COLO668 (cell line): ENCODE results near the gene PCDHGA4.
"Not testable (repeated sequence)": the region's sequence is repeated elsewhere in the genome, so short reads cannot be mapped to it uniquely, and the experiment has no call there.

ENCODE experiments used
- DNase-seq: peaks from one replicate; lab custom pipeline; 2025; ENCODE audit not compliant: unreplicated experiment; lab: John Stamatoyannopoulos, UW

The PCDHGA4 gene

GRCh38 chr5:141354900-141355469 is at the start of gene PCDHGA4:
Gene PCDHGA4, plus strand, starts transcription at chr5:141355021. Its CDS starts 87 bp downstream, at chr5:141355108.
- DNase-seq = no peak

DNA sequence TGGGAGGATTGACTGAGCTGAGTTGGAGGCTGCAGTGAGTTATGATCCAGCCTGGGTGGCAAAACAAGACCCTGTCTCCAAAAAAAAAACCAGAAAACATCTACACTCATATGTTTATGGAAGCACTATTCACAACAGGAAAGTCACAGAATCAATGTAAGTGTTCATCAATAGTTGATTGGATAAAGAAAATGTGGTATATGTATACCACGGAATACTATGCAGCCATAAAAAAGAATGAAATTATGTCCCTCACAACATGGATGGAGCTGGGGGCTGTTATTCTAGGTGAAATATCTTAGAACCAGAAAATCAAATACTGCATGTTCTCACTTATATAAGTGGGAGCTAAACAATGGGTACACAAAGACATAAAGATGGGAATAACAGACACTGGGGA is 48.2 kb upstream of the PCDHGA4 start:
- DNase-seq = no peak

DNA sequence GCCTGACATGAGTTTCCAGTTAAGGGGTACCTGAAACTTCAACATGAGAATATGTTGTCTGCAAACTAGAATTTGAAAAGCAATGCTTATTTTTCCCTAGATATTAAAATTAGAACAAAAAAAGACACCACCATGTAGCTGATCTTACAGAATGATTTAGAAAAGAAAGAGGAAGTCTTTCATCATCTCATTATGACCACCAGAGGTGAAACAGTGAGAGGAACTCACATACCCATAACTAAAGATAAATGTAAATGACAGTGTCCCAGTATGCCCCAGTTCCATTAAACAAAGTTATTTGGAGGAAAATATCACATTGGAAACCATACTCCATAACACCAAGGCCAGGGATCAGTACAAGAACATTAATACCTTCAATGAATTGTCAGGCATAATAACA is 41.1 kb upstream of the PCDHGA4 start:
- DNase-seq = no peak

- not testable (repeated sequence) for DNase-seq
Measured at GRCh38 chr5:141316963-141317362, 37.9 kb upstream of the PCDHGA4 start.

GRCh38 chr5:141319202-141319601 is 35.6 kb upstream of the PCDHGA4 start:
- no peak for DNase-seq

GRCh38 chr5:141319699-141320098 is 35.1 kb upstream of the PCDHGA4 start:
- no peak for DNase-seq

- peak; percentile 87 for DNase-seq
Measured at GRCh38 chr5:141320225-141321169, 34.3 kb upstream of the PCDHGA4 start, which contains the start of gene TAF7. Gene TAF7, minus strand, starts transcription at chr5:141320784. Its CDS starts 740 bp downstream, at chr5:141320044.

GRCh38 chr5:141322261-141322660 is 32.6 kb upstream of the PCDHGA4 start:
- DNase-seq = no peak

DNA sequence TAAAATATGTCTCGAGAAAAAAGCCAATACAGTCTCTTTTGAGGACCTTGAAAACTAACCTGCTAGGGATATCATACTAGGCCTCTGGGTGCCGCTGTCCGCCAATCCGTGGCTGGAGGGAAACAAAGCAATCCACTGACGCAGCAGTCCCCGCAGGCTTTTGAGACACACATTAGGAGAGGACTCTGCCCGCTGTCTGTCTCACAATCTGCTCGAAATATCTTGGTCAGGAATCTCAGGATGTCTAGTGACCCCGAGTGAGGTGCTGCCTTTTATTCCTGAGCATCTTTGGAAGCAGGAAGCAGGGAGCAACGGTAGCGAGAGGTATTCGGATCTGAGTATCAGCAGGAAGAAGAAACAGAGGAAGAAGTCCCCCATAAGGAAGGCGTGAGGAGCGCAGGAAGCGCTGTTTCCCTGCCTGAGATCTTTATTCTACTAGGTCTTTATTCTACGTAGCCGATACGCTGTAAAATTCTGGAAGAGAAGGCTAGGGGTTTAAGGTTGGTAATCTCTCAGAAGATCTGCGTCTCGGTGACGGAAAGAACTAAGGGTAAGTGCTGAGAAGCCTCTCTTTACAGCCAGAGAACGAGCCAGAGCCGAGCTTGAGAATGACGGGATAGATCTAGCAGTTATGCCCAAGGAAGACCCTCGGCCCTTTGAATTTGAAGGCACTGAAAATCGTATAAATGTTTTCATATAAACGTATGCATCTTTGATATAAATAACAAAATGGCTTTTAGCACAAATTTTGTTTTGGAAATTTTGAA is 28.6 kb upstream of the PCDHGA4 start:
- peak; percentile 1 for DNase-seq

DNA sequence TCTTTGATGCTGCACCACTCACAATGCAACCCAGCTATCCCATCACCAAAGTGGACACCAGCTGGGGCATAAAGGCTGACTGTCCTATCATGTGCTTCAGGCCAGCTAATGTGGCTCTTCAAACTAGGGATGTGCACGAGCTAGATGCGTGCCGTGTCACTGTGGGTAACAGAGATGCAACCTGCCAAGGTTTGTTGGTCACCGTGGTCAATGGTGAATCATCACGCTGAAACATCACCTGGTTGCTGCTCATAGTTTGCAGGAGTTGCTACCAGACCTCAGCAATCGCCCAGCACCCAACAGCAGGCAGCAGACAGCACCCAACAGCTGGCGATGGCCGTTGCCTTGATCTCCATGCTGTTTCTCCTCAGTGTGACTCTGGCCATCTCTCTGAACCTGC is 26.6 kb upstream of the PCDHGA4 start:
- no peak for DNase-seq

DNA sequence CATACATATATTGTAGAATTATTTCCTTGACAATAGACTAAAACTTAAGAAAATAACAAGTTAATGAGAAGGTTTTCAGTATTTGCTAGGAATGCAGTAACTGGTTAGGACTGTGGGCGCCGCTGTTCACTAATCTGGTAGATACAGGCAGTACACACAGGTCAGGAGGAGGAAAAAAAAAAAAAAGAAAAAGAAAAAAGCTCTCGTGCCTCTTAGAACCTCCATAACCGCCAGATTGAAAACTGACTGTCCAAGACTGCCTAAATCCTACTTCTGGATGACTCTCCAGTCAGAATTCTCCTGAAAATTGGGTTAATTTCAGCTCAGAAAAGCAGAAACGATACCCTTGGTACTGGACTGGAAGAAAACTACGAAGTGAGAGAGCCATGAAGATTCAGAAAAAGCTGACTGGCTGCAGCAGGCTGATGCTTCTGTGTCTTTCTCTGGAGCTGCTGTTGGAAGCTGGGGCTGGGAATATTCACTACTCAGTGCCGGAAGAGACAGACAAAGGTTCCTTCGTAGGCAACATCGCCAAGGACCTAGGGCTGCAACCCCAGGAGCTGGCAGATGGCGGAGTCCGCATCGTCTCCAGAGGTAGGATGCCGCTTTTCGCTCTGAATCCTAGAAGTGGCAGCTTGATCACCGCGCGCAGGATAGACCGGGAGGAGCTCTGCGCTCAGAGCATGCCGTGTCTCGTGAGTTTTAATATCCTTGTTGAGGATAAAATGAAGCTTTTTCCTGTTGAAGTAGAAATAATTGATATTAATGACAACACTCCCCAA is 24.3 kb upstream of the PCDHGA4 start, which contains the start of gene PCDHGA1:
Gene PCDHGA1, plus strand, starts transcription at position 216 of the 782 bp plus-strand sequence.
- peak; percentile 40 for DNase-seq

DNA sequence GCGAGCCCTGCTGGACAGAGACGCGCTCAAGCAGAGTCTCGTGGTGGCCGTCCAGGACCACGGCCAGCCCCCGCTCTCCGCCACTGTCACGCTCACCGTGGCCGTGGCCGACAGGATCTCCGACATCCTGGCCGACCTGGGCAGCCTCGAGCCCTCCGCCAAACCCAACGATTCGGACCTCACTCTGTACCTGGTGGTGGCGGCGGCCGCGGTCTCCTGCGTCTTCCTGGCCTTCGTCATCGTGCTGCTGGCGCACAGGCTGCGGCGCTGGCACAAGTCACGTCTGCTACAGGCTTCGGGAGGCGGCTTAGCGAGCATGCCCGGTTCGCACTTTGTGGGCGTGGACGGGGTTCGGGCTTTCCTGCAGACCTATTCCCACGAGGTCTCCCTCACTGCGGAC is 22.2 kb upstream of the PCDHGA4 start:
- DNase-seq = not testable (repeated sequence)

- DNase-seq = no peak
Measured at GRCh38 chr5:141338538-141339306, 16.1 kb upstream of the PCDHGA4 start, which contains the start of gene PCDHGA2. Gene PCDHGA2, plus strand, starts transcription at chr5:141338760.

- not testable (repeated sequence) for DNase-seq
Measured at GRCh38 chr5:141340781-141341354, 14.0 kb upstream of the PCDHGA4 start.

- DNase-seq = no peak
Measured at GRCh38 chr5:141342773-141343172, 12.0 kb upstream of the PCDHGA4 start.

GRCh38 chr5:141343242-141343952 is 11.4 kb upstream of the PCDHGA4 start, which contains the start of gene PCDHGA3:
Gene PCDHGA3, plus strand, starts transcription at chr5:141343829. Its CDS starts 205 bp downstream, at chr5:141344034.
- DNase-seq = no peak

DNA sequence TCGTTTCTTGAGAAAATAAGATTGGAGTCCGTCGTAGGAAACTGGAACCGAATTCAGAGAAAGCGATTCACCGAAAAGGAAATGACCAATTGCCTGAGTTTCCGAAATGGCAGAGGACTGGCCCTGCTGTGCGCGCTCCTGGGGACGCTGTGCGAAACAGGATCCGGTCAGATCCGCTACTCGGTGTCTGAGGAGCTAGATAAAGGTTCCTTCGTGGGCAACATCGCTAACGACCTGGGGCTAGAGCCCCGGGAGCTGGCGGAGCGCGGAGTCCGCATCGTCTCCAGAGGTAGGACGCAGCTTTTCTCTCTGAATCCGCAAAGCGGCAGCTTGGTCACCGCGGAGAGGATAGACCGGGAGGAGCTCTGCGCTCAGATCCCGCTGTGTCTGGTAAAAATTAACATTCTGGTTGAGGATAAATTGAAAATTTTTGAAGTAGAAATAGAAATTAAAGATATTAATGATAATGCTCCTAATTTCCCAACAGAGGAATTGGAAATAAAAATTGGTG is 10.8 kb upstream of the PCDHGA4 start:
- DNase-seq = no peak

DNA sequence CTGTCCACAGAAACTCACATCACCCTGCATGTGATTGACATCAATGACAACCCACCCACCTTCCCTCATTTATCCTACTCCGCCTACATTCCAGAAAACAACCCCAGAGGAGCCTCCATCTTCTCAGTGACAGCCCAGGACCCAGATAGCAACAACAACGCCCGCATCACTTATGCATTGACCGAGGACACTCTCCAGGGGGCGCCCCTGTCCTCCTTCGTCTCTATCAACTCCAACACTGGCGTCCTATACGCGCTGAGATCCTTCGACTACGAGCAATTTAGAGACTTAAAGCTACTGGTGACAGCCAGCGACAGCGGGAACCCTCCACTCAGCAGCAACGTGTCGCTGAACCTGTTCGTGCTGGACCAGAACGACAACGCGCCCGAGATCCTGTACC is 9.5 kb upstream of the PCDHGA4 start:
- DNase-seq = no peak
